Measurements from ENCODE around the gene FUT8.

GRCh38 chr14:65627315-65627714 lies 214.8 kb downstream of the FUT8 start:
- TF ChIP-seq EZH2phosphoT487 (IDR thresholded peaks at IDR 0.05; ENCODE audit: low read depth, severe bottlenecking, unreplicated experiment) (no peak), EZH2 (IDR thresholded peaks at IDR 0.05; ENCODE audit: borderline replicate concordance) (no peak), CTCF (IDR thresholded peaks at IDR 0.05; ENCODE audit: poor library complexity) (no peak)

Measured in hepatocyte (in vitro differentiated cells).